Testis (tissue), 2 donors: ENCODE results near the gene MB21D2.

ENCODE experiments used
- POLR2A ChIP-seq: fragments of 450-650 bp; IDR thresholded peaks from one replicate; pipeline ENCODE4 v1.6.1; 2017; ENCODE audit warnings: antibody characterized with exemption, mild to moderate bottlenecking, moderate library complexity
- TF ChIP-seq, protein P1 (sequence below), 3 experiments: fragments of 450-650 bp in 2 of 3; fragments of 200-600 bp in 1 of 3; sonication (generic) in 1 of 3; IDR thresholded peaks; one replicate each; pipeline ENCODE4 v1.5.1; 2016 to 2019; ENCODE audit warnings: antibody characterized with exemption in 3 of 3, mild to moderate bottlenecking in 2 of 3, moderate library complexity in 1 of 3

DNA sequence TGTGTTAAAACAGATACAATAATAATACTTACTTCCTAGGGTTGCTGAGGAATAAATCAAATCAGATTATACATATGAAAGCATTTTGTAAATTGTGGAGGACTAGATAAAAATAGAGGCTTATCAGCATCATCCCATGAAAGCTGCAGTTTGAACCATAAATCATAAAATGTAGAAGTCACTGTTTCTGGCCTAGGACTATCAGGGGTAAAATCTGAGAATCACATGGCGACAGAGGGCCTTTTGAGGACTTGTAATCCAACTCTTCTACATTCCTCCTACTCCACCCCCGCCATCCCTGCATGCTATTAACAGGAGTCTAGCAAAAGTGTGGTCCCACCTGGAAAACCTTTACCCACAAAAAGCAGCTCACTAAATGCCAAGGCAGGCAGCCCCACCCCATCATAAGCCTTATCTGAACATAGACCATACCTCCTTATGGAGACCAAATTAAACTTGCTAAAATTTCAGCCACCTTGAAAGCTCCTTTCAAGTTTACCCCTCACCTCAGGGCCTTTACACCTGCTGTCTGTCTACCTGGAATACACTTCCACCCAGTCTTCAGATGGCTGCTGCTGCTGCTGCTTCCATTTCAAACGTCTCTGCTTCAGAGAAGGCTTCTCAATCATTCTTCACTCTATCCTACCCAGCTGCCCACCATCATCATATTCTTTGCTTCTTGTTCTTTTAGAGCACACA lies 11.5 kb downstream of the MB21D2 start:
- no peak for TF ChIP-seq POLR2A
- TF ChIP-seq, protein P1, sequence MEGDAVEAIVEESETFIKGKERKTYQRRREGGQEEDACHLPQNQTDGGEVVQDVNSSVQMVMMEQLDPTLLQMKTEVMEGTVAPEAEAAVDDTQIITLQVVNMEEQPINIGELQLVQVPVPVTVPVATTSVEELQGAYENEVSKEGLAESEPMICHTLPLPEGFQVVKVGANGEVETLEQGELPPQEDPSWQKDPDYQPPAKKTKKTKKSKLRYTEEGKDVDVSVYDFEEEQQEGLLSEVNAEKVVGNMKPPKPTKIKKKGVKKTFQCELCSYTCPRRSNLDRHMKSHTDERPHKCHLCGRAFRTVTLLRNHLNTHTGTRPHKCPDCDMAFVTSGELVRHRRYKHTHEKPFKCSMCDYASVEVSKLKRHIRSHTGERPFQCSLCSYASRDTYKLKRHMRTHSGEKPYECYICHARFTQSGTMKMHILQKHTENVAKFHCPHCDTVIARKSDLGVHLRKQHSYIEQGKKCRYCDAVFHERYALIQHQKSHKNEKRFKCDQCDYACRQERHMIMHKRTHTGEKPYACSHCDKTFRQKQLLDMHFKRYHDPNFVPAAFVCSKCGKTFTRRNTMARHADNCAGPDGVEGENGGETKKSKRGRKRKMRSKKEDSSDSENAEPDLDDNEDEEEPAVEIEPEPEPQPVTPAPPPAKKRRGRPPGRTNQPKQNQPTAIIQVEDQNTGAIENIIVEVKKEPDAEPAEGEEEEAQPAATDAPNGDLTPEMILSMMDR (IDR thresholded peaks at IDR 0.05) = no peak
